ENCODE measurements around the gene ZNF385C. TPM values are rescaled to one million over a fixed set of nuclear protein-coding genes. Genes with fewer than 3 reads are reported as not detected.

ZNF385C gene
- polyA plus RNA-seq, 4 donors, result 5.2 to 10.0 (median 6.8) TPM

DNA sequence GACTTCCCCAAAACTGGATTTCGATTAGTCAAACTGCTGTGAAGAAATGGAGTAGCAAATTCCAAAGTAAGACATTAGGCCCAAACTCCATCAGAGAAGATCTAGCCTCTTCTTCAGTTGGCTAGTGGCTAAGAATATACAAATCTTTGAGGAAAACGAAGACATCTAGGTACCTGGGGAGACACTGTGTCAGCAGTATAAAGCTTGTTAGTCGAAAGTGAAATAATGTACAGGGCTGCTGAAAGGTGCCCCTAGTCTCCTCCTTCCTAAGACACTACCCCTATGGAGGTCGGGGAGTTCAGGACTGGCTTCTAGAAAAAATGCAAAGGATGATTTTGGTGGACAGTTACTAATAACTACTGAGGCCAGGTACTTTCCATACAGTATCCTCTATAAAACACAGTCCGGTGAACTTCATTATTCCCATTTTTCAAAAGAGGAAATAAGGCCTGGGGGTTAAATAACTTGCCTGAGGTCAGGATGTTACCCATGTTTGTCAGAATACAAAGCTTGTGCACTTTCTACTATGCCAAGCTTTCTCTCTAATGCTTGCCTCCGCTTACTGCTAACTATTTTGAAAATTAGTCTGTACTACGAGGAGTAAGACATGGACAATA is 96.0 kb downstream of the ZNF385C start:
- no peak for DNase-seq (ENCODE audit: low read depth in 4 of 4, low spot score in 2 of 4)

DNA sequence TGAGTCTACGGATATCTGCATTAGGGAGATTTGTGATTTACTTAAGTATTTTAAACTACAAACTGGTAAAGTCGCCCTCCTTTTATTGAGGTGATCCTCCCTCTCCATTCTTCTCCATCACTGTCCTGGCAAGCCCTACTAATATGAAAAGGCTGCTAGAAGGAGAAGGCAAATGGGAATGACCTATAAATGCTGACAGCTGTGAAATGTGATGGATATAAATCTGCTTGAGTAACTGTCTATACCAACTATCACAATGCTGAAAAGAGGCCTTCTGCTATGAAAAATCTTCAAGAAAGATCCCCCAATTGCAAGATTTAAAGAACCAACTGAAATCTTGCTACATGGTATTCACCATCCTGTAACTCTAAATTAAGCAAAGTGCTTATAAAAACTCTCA is 96.5 kb downstream of the ZNF385C start:
- no peak for DNase-seq (ENCODE audit: low read depth in 4 of 4, low spot score in 2 of 4)

DNA sequence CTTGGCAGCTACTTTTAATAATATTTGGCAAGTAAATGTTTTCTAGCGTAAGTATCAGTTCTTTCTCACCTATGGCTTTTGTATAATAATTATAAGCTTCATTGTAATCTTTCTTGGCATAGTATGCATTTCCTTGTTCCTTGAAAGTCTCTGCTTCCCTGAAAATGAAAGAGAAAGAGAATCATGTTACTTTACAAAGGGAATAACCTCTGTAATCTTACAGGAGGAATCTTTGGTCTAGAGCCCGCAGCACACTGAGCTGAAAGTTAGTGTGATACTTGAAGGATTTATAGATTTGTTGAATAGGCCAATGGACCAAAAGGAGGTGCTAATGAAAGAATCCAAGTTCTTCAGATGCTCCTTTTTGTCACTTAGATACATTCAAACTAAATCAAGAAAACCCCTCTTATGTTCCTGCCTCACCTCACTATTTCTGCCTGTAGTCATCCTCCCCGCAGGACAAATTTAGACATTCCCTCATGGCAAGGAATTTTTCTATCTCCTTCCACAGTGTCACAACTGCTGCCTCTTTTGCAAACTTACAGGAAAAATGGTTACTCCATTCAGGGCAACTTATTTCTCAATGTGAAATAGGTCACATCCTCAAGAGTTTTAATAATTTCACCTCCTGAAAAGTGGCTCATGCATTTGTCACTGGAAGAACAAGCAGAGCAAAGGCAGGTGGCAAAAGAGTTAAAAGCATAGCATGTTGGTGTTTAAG is 97.7 kb downstream of the ZNF385C start:
- no peak for DNase-seq (ENCODE audit: low read depth in 4 of 4, low spot score in 2 of 4)

GRCh38 chr17:41998497-41998896 is 99.8 kb downstream of the ZNF385C start:
- DNase-seq (ENCODE audit: low read depth in 4 of 4, low spot score in 2 of 4), result no peak

DNA sequence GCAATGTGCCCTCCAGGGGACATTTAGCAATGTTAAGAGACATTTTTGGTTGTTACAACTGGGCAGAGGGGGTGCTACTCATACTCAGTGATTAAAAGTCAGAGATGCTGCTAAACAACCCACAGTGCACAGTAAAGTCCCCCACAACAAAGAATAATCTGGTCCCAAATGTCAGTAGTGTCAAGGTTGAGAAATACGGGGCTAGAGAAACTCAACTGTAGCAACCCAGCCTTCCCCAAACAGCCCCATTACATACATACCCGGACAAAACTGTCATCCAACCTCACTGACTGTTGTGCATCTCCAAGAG is 101.5 kb downstream of the ZNF385C start:
- DNase-seq (ENCODE audit: low read depth in 4 of 4, low spot score in 2 of 4), result no peak

DNA sequence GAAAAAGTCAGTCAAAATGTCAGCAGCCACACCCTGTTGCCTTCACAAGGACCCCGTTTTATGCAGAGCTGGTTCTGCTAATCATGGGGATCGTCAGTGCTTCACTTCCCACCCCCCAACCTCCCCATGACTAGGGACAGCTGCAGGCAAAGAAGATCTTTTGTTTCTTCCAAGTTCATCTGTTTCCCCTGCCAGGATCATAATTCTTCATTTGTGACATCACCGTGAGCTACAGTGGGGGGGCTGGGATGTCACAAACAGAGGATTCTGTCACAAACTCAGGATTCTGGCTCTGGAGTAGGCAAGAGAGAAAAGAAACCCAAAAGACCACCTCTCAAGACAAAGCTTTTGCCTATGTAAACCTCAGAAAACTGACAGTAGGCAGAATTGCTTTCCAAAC is 105.7 kb downstream of the ZNF385C start:
- DNase-seq (ENCODE audit: low read depth in 4 of 4, low spot score in 2 of 4), result no peak

DNA sequence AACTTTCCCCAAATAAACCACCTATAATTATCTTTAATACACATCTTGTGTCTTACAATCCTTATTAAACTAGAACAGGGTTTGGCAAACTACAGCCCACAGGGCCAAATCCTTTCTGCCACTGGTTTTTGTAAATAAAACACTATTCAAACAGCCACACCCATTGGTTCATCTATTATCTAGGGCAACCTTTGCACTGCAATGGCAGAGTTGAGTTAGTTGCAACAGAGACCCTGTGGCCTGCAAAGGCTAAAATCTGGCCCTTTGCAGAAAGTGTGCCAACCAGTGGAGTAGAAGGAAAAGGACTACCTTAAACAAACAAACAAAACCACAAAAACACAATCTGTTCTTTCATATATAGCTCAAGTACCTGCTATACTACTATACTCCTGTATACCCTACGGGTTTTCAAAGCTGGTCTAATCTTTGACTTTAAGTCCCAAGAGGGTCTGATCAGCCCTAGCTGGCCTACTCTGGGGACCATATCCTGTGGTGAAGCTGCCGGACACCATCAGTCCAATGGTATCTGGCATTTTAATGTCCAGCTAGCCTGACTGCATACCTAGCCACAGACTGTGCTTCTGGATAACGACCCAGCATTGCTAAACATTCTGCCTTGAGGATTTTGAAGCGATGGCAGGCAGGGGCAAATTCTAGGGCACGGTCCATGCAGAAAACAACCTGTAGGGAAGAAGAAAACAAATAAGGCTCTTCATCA is 108.4 kb downstream of the ZNF385C start:
- DNase-seq (ENCODE audit: low read depth in 4 of 4, low spot score in 2 of 4), result no peak

DNA sequence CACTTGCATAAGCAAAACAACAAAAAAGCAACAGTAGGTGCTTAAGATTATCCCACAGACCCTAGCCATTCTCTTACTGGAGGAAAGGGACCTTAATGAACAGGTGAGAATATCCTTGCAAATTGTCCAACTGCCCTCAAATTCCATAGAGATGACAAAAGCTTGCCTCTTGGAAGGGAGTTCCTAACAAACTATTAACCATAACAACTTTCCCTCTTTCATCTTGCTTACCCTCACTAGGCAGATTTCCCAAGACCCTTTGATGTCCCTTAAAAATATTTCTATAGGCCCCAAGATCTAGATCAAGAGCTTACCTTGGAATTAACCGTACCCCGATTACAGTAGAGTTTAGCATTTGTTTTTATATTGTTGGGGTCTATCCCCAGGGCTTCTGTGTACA is 109.9 kb downstream of the ZNF385C start:
- no peak for DNase-seq (ENCODE audit: low read depth in 4 of 4, low spot score in 2 of 4)

- DNase-seq (ENCODE audit: low read depth in 4 of 4, low spot score in 2 of 4), result no peak
Observed at GRCh38 chr17:41987642-41988041, 110.6 kb downstream of the ZNF385C start.

DNA sequence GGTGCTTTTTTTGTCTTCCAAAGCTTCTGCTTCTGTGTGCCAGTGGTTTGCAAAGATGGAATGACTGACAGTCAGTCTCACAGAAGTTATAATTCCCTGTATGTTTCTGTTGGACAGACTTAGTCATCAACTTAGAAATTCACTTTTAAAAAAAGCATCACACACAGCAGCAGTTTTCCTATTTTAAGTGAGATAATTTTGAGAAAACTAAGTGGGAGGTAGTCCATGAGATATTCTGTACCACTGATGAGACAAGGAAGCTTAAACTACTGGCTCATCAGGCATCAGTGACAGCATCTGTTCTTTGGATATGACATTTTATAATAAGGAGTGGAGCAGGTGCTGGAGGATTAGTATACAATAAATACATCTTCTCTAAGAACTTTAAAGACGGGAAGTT is 111.6 kb downstream of the ZNF385C start:
- DNase-seq (ENCODE audit: low read depth in 4 of 4, low spot score in 2 of 4), result no peak

- no peak for DNase-seq (ENCODE audit: low read depth in 4 of 4, low spot score in 2 of 4)
Observed at GRCh38 chr17:41985919-41986318, 112.4 kb downstream of the ZNF385C start.

DNA sequence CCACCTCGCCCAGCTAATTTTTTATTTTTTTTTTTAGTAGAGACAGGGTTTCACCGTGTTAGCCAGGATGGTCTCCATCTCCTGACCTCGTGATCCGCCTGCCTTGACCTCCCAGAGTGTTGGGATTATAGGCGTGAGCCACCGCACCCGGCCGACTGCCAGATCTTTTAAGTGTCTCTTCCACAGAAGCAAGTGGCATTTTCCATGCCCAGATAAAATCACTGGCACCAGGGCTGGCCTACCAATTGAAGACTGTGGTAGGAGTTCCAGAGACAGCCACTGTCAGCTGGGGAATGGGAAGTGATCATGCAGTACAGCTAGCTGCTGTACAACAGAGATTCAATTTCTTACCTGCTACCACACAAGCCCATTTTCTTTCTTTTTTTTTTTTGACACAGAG is 113.8 kb downstream of the ZNF385C start:
- DNase-seq (ENCODE audit: low read depth in 4 of 4, low spot score in 2 of 4), result no peak

DNA sequence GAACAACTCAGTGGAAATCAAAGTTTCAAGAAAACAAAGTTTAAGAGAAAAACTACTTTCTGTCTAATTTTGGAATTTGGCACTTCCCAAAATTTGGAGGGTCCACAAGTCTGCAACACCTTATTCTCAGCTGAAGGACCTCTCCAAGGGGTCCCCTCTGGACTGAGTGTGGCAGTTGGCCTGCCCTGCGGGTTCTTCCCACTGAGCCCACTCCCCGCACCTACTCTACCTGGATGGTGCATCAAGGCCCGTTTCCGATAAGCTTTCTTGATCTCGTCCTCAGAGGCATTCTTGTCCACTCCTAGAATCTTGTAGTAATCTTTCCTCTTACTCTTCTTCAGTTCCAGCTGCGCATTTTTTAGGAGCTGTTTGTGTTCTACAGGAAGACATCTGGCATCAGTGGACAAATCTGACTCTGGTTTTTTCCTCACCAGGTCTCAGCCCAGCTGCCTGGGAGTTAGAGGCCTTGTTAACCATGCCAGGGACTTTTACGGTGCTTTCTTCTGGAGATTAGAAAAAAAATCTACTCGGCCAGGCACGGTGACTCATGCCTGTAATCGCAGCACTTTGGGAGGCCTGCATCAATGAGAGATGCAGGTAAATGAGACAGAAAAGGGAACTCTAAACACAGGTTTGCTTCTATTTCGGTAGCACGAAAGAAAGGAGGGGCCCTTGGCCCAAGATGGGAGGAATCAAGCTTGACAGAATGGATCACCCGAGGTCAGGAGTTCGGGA is 116.1 kb downstream of the ZNF385C start:
- DNase-seq (ENCODE audit: low read depth in 4 of 4, low spot score in 2 of 4), result no peak

DNA sequence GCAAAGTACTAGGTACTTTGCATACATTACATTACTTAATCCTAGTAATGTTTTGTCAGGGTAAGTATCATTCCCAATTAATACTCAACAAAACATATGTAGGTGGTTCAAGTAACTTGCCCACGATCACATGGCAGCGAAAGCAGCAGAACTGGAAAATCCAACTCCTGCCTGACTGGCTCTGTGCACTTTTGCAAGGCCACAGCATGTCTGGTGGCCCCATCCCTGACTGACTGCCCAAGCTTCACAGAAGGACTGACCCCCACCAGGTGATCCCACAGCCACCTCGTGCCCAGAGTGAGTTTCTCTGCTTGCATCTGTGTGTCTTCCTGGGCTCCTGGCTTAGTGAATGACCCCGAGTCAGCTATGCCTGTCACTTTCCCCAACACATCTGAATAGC is 120.3 kb downstream of the ZNF385C start:
- no peak for DNase-seq (ENCODE audit: low read depth in 4 of 4, low spot score in 2 of 4)

- no peak for DNase-seq (ENCODE audit: low read depth in 4 of 4, low spot score in 2 of 4)
Observed at GRCh38 chr17:41976142-41976768, 122.0 kb downstream of the ZNF385C start.

Other genes with a start within 250 kb of the ZNF385C start
- 10 to 100 TPM in 2 of 4 donors, 1 to 10 TPM in 2; 8.3 to 11.4 (median 10.0) TPM for gene KLHL11, start 233.1 kb downstream of the ZNF385C start, polyA plus RNA-seq (ENCODE audit: insufficient read length in 4 of 4)
- 10 to 100 TPM; 84.7 to 90.6 (median 86.7) TPM for gene ACLY, start 179.5 kb downstream of the ZNF385C start, polyA plus RNA-seq (ENCODE audit: insufficient read length in 4 of 4)
- 1 to 10 TPM; 6.4 to 8.5 (median 7.5) TPM for gene ODAD4, start 167.9 kb downstream of the ZNF385C start, polyA plus RNA-seq (ENCODE audit: insufficient read length in 4 of 4)
- 10 to 100 TPM; 64.6 to 87.5 (median 73.3) TPM for gene CNP, start 131.7 kb downstream of the ZNF385C start, polyA plus RNA-seq (ENCODE audit: insufficient read length in 4 of 4)
- gene DNAJC7, start 81.0 kb downstream of the ZNF385C start, polyA plus RNA-seq (ENCODE audit: insufficient read length in 4 of 4), result 100 to 1,000 TPM; 122 to 167 (median 156) TPM
- 10 to 100 TPM; 49.4 to 62.2 (median 56.2) TPM for gene NKIRAS2, start 78.4 kb downstream of the ZNF385C start, polyA plus RNA-seq (ENCODE audit: insufficient read length in 4 of 4)
- gene C17orf113, start 47.9 kb downstream of the ZNF385C start, polyA plus RNA-seq (ENCODE audit: insufficient read length in 4 of 4), result 1 to 10 TPM; 3.6 to 6.4 (median 4.9) TPM
- 10 to 100 TPM in 2 of 4 donors, 1 to 10 TPM in 2; 8.9 to 11.2 (median 9.8) TPM for gene DHX58, start 14.2 kb upstream of the ZNF385C start, polyA plus RNA-seq (ENCODE audit: insufficient read length in 4 of 4)
- 10 to 100 TPM; 45.7 to 78.4 (median 61.9) TPM for gene KAT2A, start 22.9 kb upstream of the ZNF385C start, polyA plus RNA-seq (ENCODE audit: insufficient read length in 4 of 4)
- under 1 TPM; 0.14 to 0.56 (median 0.34) TPM for gene HSPB9, start 24.3 kb upstream of the ZNF385C start, polyA plus RNA-seq (ENCODE audit: insufficient read length in 4 of 4)
- gene RAB5C, start 56.5 kb upstream of the ZNF385C start, polyA plus RNA-seq (ENCODE audit: insufficient read length in 4 of 4), result 100 to 1,000 TPM; 126 to 170 (median 151) TPM
- under 1 TPM; 0.03 to 0.09 (median 0.06) TPM for gene KCNH4, start 82.7 kb upstream of the ZNF385C start, polyA plus RNA-seq (ENCODE audit: insufficient read length in 4 of 4)
- under 1 TPM in 1 of 4 donors, not detected in 3; 0.41 TPM for gene HCRT, start 87.0 kb upstream of the ZNF385C start, polyA plus RNA-seq (ENCODE audit: insufficient read length in 4 of 4)
- 10 to 100 TPM; 11.2 to 22.9 (median 19.7) TPM for gene GHDC, start 96.0 kb upstream of the ZNF385C start, polyA plus RNA-seq (ENCODE audit: insufficient read length in 4 of 4)
- gene STAT5B, start 177.9 kb upstream of the ZNF385C start, polyA plus RNA-seq (ENCODE audit: insufficient read length in 4 of 4), result 10 to 100 TPM; 35.4 to 56.5 (median 47.8) TPM
- gene STAT5A, start 190.0 kb upstream of the ZNF385C start, polyA plus RNA-seq (ENCODE audit: insufficient read length in 4 of 4), result 1 to 10 TPM; 5.5 to 8.7 (median 7.4) TPM